Measurements from ENCODE around the gene GPX2. TPM values are rescaled to one million over a fixed set of nuclear protein-coding genes. Genes with fewer than 3 reads are reported as not detected.

The GPX2 gene
- total RNA-seq, 2 donors from 2014 or later: 2.6 to 3.7 TPM

DNA sequence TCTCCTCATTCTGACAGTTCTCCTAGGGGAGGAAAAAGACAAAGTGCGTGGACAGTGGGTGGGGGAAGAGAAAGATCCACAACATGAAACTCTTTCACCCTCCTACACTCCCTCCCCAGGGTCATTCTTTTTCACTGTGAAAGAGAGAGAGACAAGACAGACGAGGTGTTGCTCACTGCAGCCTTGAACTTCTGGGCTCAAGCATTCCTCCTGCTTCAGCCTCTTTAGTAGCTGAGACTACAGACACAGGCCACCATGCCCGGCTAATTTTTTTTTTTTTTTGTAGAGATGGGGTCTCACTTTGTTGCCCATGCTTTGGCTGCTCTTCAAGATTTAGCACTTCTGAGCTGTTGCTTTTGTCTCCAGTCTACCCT is 2.7 kb downstream of the GPX2 start:
- H3K4me3 ChIP-seq (ENCODE audit: low read length): no peak overlapping the region
- TF ChIP-seq, protein P1, sequence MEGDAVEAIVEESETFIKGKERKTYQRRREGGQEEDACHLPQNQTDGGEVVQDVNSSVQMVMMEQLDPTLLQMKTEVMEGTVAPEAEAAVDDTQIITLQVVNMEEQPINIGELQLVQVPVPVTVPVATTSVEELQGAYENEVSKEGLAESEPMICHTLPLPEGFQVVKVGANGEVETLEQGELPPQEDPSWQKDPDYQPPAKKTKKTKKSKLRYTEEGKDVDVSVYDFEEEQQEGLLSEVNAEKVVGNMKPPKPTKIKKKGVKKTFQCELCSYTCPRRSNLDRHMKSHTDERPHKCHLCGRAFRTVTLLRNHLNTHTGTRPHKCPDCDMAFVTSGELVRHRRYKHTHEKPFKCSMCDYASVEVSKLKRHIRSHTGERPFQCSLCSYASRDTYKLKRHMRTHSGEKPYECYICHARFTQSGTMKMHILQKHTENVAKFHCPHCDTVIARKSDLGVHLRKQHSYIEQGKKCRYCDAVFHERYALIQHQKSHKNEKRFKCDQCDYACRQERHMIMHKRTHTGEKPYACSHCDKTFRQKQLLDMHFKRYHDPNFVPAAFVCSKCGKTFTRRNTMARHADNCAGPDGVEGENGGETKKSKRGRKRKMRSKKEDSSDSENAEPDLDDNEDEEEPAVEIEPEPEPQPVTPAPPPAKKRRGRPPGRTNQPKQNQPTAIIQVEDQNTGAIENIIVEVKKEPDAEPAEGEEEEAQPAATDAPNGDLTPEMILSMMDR (conservative IDR thresholded peaks at IDR 0.05): no peak
- H3K36me3 ChIP-seq (ENCODE audit: control insufficient read depth, insufficient read depth, low read length): no peaks in the 10 kb centered on the region
- Mint-ChIP-seq H3K27ac (no peak overlapping the region), H3K9me3 (no peaks in the 10 kb centered on the region), H3K4me3 (no peak overlapping the region), H3K27me3 (ENCODE audit: insufficient read depth) (peaks cover 2% of the 10 kb centered on the region), H3K36me3 (ENCODE audit: low read depth) (peaks cover 28% of the 10 kb centered on the region), H3K4me1 (peaks cover 61% of the 10 kb centered on the region)
- no peak overlapping the region for H3K27ac ChIP-seq (ENCODE audit: low read depth, low read length)
- no peak for DNase-seq
- no peaks in the 10 kb centered on the region for H3K27me3 ChIP-seq (ENCODE audit: control insufficient read depth, insufficient read depth, low read length, poor library complexity, severe bottlenecking)
- H3K9ac ChIP-seq (ENCODE audit: extremely low read depth, low read length, poor library complexity, severe bottlenecking): no peak overlapping the region
- H3K9me3 ChIP-seq (ENCODE audit: control insufficient read depth, low read length): no peaks in the 10 kb centered on the region
- peaks cover 14% of the 10 kb centered on the region for H3K4me1 ChIP-seq (ENCODE audit: control insufficient read depth, insufficient read depth, low read length)
- 93% methylated on average over 2 of the region's 3 CpGs; no CpG with 5 or more reads in 1 of the 2 experiments for WGBS, 2 experiments (ENCODE audit: insufficient coverage in 1 of 2, insufficient read length in 1 of 2)

DNA sequence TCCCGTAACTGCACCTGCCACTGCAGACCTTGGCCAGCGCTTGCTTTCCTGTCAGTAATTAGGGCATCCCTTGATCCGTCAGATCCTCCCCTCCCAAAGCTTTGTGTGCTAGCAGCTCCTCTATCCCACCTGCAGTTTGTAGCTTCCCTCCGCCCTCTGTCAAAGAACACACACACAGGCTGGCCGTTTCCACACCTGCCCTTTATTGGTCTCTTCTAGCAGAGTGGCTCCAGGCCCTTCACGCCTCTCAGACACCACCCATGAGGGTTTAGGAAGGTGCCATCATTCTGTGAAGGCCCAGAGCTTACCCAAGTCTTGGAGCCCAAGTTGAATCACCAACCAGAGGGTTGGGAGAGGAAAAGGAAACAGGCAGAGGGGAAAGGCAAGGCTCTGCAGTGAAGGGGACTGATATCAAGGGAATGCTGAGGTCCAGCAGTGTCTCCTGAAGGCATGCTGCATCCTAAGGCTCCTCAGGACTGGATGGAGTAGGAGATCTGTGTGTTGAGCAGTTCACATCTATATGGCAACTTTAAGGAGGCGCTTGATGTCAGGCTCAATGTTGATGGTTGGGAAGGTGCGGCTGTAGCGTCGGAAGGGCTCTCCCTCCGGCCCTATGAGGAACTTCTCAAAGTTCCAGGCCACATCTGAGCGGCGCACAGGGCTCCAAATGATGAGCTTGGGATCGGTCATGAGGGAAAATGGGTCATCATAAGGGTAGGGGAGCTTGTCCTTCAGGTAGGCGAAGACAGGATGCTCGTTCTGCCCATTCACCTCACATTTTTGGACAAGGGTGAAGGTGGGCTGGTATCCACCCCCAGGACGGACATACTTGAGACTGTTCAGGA is 3.4 kb downstream of the GPX2 start:
- H3K4me3 Mint-ChIP-seq: peak overlapping the region; percentile 8

DNA sequence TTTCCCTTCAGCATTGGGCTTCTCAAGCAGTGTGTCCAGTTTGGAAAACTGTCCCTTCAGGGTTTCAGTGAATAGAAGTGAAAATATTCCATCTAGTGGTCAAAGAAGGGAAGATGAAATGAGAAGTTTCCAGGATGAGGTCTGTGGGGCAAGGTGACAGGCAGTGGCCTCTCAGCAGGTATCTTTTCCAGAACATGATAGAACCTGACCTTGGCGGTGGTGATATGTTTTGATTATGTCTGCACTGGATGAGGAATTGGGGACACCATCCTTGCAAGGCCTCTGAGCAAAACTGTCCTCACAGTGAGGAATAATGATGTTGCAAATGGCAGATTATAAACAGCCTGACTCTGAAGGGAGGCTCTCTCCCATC is 4.7 kb downstream of the GPX2 start:
- Histone ChIP-seq H3K27me3 (ENCODE audit: control insufficient read depth, insufficient read depth, low read length, poor library complexity, severe bottlenecking) (no peaks in the 10 kb centered on the region), H3K9me3 (ENCODE audit: control insufficient read depth, low read length) (no peaks in the 10 kb centered on the region), H3K9ac (ENCODE audit: extremely low read depth, low read length, poor library complexity, severe bottlenecking) (no peak overlapping the region), H3K4me1 (ENCODE audit: control insufficient read depth, insufficient read depth, low read length) (peaks cover 10% of the 10 kb centered on the region), H3K36me3 (ENCODE audit: control insufficient read depth, insufficient read depth, low read length) (peaks cover 11% of the 10 kb centered on the region), H3K27ac (ENCODE audit: low read depth, low read length) (no peak overlapping the region), H3K4me3 (ENCODE audit: low read length) (no peak overlapping the region)
- Mint-ChIP-seq H3K4me1 (peaks cover 54% of the 10 kb centered on the region), H3K27ac (peak overlapping the region; percentile 65), H3K9me3 (no peaks in the 10 kb centered on the region), H3K27me3 (ENCODE audit: insufficient read depth) (peaks cover 2% of the 10 kb centered on the region), H3K36me3 (ENCODE audit: low read depth) (peaks cover 32% of the 10 kb centered on the region), H3K4me3 (no peak overlapping the region)
- TF ChIP-seq, protein P1 (conservative IDR thresholded peaks at IDR 0.05): peak; percentile 57
- peak; percentile 31 for DNase-seq
- WGBS, 2 experiments (ENCODE audit: insufficient coverage in 1 of 2, insufficient read length in 1 of 2): 83 to 88% methylated on average over 1 of the region's 1 CpG

More for the DNA sequence above, 3.4 kb downstream of the GPX2 start:
- Mint-ChIP-seq H3K27me3 (ENCODE audit: insufficient read depth) (peaks cover 2% of the 10 kb centered on the region), H3K27ac (peak overlapping the region; percentile 80), H3K4me1 (peaks cover 61% of the 10 kb centered on the region), H3K36me3 (ENCODE audit: low read depth) (peaks cover 29% of the 10 kb centered on the region), H3K9me3 (no peaks in the 10 kb centered on the region)
- Histone ChIP-seq H3K36me3 (ENCODE audit: control insufficient read depth, insufficient read depth, low read length) (no peaks in the 10 kb centered on the region), H3K9me3 (ENCODE audit: control insufficient read depth, low read length) (no peaks in the 10 kb centered on the region), H3K9ac (ENCODE audit: extremely low read depth, low read length, poor library complexity, severe bottlenecking) (no peak overlapping the region), H3K4me3 (ENCODE audit: low read length) (no peak overlapping the region), H3K27ac (ENCODE audit: low read depth, low read length) (no peak overlapping the region), H3K27me3 (ENCODE audit: control insufficient read depth, insufficient read depth, low read length, poor library complexity, severe bottlenecking) (no peaks in the 10 kb centered on the region), H3K4me1 (ENCODE audit: control insufficient read depth, insufficient read depth, low read length) (peaks cover 14% of the 10 kb centered on the region)
- DNase-seq: peak; percentile 49
- 89 to 90% methylated on average over 15 to 17 of the region's 17 CpGs for WGBS, 2 experiments (ENCODE audit: insufficient coverage in 1 of 2, insufficient read length in 1 of 2)
- TF ChIP-seq, protein P1 (conservative IDR thresholded peaks at IDR 0.05): no peak

All from endodermal cell (in vitro differentiated cells).